Subcutaneous adipose tissue (tissue), 4 donors: Measurements from ENCODE around the gene ADAT1. TPM values are rescaled to one million over a fixed set of nuclear protein-coding genes. Genes with fewer than 3 reads are reported as not detected.

Source experiments
- CTCF ChIP-seq: fragments of 450-650 bp; IDR thresholded peaks from one replicate; pipeline ENCODE4 v1.5.1; 2016; ENCODE audit warnings: low read depth, mild to moderate bottlenecking, control low read depth, antibody characterized with exemption, moderate library complexity
- total RNA-seq, 4 donors: library from RNA; depleted of rRNA; stranded (reverse); fragments of >200 nt; gene quantifications; one replicate each; pipeline ENCODE4 v1.1.0, GENCODE V29; 2016

Gene ADAT1
- total RNA-seq, 4 donors from 2014 or later, result 31.3 to 57.1 (median 41.7) TPM

- no peak for TF ChIP-seq CTCF
Measured at GRCh38 chr16:75573955-75574354, 49.1 kb downstream of the ADAT1 start.

DNA sequence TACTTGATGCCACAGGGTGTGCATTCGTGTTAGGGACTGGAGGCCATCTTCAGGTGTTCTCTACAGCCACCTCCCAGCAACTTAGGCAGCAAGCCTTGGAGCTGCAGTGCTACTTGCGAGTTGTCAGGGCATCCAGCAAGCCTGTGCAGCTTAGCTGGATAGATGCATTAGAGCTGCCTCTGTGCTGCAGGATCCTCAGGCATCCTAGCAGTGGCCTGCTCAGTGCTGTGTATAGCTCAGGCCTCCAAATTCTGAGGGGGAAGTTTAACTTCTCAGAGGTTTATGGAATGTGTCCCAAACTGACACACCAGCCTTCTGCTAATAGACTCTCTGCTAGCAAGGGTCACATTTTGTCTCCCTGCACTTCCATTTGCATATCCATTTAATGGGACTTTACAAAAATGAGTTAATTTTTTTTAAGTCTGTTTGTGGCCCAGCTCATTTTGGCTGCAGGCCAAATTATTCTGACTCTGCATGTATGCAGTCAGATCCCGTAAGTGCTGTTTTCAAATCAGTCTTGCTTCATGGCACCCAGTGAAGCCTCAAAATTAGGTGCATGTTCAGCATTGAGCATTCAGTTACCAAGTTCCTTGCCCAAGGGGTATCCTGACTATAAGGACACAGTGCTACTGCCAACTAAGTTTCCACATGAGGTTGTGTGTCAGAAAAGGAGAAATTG is 50.1 kb downstream of the ADAT1 start:
- TF ChIP-seq CTCF, result no peak

GRCh38 chr16:75570396-75571065 is 52.5 kb downstream of the ADAT1 start:
- no peak for TF ChIP-seq CTCF

GRCh38 chr16:75567911-75568310 is 55.2 kb downstream of the ADAT1 start:
- no peak for TF ChIP-seq CTCF

DNA sequence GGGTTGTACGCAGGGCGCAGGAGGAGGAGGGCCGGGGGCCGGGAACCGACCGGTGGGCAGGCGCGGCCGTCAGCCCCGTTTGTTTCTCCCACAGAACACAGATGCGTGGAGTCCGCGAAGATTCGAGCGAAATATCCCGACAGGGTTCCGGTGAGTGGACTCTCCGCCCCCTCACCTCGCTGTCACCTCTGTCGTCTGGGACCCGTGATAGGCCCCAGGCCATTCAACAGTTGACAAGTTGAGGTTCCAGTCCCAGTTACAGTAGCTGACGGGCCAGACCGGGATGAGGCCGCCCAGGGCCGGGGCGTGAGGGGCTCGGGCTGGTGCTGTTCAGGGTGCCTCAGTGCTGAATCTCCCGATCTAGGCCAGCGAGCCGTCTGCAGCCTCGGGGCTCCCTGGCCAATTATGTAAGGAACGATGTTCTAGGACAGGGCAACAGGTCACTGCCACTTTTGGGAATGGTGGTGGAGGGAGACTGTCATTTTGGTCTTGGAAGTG is 56.3 kb downstream of the ADAT1 start:
- TF ChIP-seq CTCF, result no peak

DNA sequence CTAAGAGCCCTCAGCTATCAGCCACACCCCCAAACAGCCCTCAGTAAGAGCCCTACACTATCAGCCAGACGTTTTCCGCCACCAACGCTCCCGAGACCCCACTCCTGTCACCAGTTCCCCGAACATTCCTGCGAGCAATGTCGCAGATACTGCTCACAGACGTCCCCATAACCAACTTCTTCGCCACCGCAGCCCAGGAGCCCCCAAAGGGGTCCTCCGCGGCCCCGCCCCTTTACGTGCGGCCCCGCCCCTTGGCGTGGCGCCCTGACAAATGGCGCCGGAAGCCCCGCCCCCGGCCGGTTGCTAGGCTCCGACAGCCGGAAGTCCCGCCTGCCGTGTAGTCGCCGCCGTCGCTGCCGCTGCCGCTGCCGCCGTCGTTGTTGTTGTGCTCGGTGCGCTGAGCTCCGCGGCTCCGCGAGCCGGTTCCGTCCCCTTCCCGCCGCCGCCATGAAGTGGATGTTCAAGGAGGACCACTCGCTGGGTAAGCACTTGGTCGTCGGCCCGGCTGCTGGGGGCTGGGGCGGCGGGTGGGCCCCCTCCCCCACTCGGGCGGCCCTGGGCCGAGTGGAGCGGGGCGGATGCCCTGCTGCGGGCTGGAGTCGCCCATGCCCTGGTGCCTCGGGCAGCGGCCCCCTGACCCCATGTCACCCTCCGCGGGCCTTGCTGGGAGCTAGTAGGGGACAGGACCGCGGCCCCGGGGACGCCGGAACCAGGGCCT is 56.9 kb downstream of the ADAT1 start, which contains the start of gene GABARAPL2:
TSS of gene GABARAPL2 (plus strand) at position 340 of the 718 bp plus-strand sequence. CDS start at position 448, 108 bp downstream.
- TF ChIP-seq CTCF, result no peak

DNA sequence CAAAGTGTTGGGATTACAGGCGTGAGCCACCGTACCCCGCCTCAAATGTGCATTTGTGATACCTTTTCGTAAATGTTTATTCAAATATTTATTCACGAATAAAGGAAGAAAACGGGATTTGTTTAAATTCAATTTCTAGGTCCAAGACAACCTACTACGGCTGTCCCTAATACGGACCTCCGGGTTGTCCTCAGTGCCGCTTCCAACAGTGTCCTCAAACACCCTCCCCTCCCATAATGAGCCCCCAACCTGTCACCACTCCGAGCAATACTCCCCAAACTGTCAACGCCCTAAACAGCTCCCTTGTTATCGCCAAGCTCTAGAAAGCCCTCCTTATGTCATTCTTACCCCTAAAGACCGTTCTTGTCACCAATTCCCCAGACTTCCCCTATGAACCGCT is 57.4 kb downstream of the ADAT1 start:
- no peak for TF ChIP-seq CTCF
